Small intestine (tissue), 7 donors: ENCODE results near the gene ENDOD1. TPM values are rescaled to one million over a fixed set of nuclear protein-coding genes. Genes with fewer than 3 reads are reported as not detected.

Source experiments
- DNase-seq, 2 donors: peaks; one replicate each; pipeline versions ENCODE4 v3.0.0 to v3.0.0-alpha.2; 2013
- FAIRE-seq: peaks from 2 replicates; lab custom pipeline; 2012; peaks lifted over from hg19 to GRCh38; lab: Jason Lieb, UNC
- H3K27ac ChIP-seq, 3 donors: one replicate each; pipeline ENCODE4 v1.5.1; 2013; ENCODE audit warnings: low read length in 2 of 3, mild to moderate bottlenecking in 2 of 3, control low read depth in 1 of 3, inconsistent platforms in 1 of 3, low read depth in 1 of 3, moderate library complexity in 1 of 3
- H3K27me3 ChIP-seq, 3 donors: one replicate each; pipeline ENCODE4 v1.6.1; 2013; ENCODE audit warnings: low read length in 3 of 3, inconsistent platforms in 1 of 3; ENCODE audit not compliant: control insufficient read depth in 3 of 3, insufficient read depth in 3 of 3
- H3K36me3 ChIP-seq, 3 donors: one replicate each; pipeline ENCODE4 v1.6.1; 2013; ENCODE audit warnings: low read length in 3 of 3, inconsistent platforms in 1 of 3, low read depth in 1 of 3, mild to moderate bottlenecking in 1 of 3, moderate library complexity in 1 of 3; ENCODE audit not compliant: control insufficient read depth in 3 of 3, insufficient read depth in 2 of 3
- H3K4me1 ChIP-seq, 3 donors: one replicate each; pipeline ENCODE4 v1.6.1; 2013; ENCODE audit warnings: low read length in 2 of 3, inconsistent platforms in 1 of 3, low read depth in 1 of 3, mild to moderate bottlenecking in 1 of 3, moderate library complexity in 1 of 3; ENCODE audit not compliant: control insufficient read depth in 3 of 3, insufficient read depth in 2 of 3
- H3K4me3 ChIP-seq, 3 donors: one replicate each; pipeline ENCODE4 v1.5.1; 2013; ENCODE audit warnings: low read length in 3 of 3, control low read depth in 1 of 3, inconsistent platforms in 1 of 3, low read depth in 1 of 3, mild to moderate bottlenecking in 1 of 3, moderate library complexity in 1 of 3
- H3K9me3 ChIP-seq, 2 donors: one replicate each; pipeline ENCODE4 v1.6.1; 2013; ENCODE audit warnings: low read depth in 1 of 2, low read length in 1 of 2; ENCODE audit not compliant: control insufficient read depth in 2 of 2, insufficient read depth in 1 of 2
- WGBS, 3 donors: extraction: QIAGEN DNeasy Blood & Tissue Kit; methylation state at CpG; one replicate each; pipeline ENCODE4 v1.1.7; 2013; 5-methylcytosine and 5-hydroxymethylcytosine counted together
- polyA plus RNA-seq, 4 donors: library from polyadenylated mRNA; stranded (reverse) in 3 of 4; unstranded in 1 of 4; fragments of 200-250 nt in 3 of 4; fragments of 120-200 nt in 1 of 4; gene quantifications; one replicate each; pipeline versions ENCODE4 v1.2.1 to v1.2.3, GENCODE V29; 2013
- donor health status: healthy with polysubstance abuse.
- donor health status: control.
- donor health status: control.
- donor health status: Bipolar disorder and iron deficiency.
- donor health status: healthy.

Gene ENDOD1
- polyA plus RNA-seq, 4 donors: 4.3 to 38.2 (median 12.2) TPM

DNA sequence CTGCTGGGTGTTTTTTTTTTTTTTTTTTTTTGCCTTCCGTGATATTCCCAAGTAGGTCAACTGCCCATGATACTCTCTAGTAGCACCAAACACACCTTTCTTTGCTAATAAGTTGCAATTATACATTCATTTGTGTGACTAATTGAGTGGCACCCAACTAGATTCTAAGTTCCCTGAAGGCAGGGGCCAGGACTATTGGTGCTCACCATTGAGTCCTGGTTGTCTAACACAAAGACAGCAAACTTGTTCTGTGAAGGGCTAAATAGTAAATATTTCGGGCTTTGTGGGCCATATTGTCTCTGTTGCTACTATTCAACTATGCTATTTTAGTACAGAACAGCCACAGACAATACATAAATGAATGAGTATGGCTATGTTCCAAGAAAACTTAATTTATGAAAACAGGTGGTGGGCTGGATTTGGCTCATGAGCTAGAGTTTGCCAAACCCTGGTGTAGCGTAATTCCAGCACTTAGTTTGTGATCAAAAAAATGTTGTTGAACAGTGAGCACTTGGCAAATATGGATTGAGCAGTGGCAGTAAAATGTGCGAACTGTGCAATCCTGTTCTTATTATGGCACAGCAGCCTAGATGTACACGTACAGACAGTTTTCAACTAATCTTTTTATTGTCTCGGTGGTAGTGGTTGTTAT, 11.3 kb downstream of the ENDOD1 start:
- WGBS, 3 donors: 86 to 93% (median 89%) methylated on average over 6 of the region's 6 CpGs
- Histone ChIP-seq H3K27ac (no peak overlapping the region), H3K9me3 (no peaks in the 10 kb centered on the region), H3K36me3 (peaks cover 0 to 3% (median 0%) of the 10 kb centered on the region in 3 donors), H3K27me3 (no peaks in the 10 kb centered on the region), H3K4me1 (peaks cover 0 to 5% (median 0%) of the 10 kb centered on the region in 3 donors), H3K4me3 (no peak overlapping the region)
- FAIRE-seq: no peak
- no peak for DNase-seq

GRCh38 chr11:95101935-95102334, 12.3 kb downstream of the ENDOD1 start:
- peaks cover 0 to 5% (median 0%) of the 10 kb centered on the region in 3 donors for H3K4me1 ChIP-seq
- 80 to 100% (median 91%) methylated on average over 1 of the region's 1 CpG for WGBS, 3 donors
- H3K27me3 ChIP-seq: no peaks in the 10 kb centered on the region
- FAIRE-seq (no peak), DNase-seq (no peak)
- H3K9me3 ChIP-seq: no peaks in the 10 kb centered on the region
- peaks cover 0 to 5% (median 0%) of the 10 kb centered on the region in 3 donors for H3K36me3 ChIP-seq
- no peak overlapping the region for H3K4me3 ChIP-seq
- no peak overlapping the region for H3K27ac ChIP-seq

- 94 to 100% (median 96%) methylated on average over 2 of the region's 2 CpGs for WGBS, 3 donors
- H3K9me3 ChIP-seq: no peaks in the 10 kb centered on the region
Measured at GRCh38 chr11:95102733-95103132, 13.1 kb downstream of the ENDOD1 start.

DNA sequence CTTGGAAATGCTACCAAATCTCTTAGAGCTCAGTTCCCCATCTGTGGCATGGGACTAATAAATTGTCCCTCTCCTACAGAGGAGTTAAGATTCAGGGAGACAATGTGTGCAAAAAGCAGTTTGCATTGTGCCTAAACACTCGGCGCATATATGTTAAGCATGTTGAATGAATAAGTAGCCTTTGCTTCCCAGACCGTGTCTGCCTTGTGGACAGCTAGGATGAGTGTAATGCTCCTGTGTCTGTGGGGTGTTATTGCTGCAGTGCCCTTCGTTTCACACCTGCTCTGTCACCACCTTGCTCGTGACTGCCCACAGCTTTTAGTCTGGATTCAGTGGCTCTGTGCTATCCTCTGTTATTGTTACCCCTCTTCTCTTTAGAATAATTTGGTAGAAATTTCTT, 14.1 kb downstream of the ENDOD1 start:
- H3K4me3 ChIP-seq: no peak overlapping the region
- FAIRE-seq: no peak

More at GRCh38 chr11:95102733-95103132, 13.1 kb downstream of the ENDOD1 start:
- no peak for DNase-seq
- FAIRE-seq: no peak
- Histone ChIP-seq H3K27me3 (no peaks in the 10 kb centered on the region), H3K36me3 (peaks cover 0 to 5% (median 0%) of the 10 kb centered on the region in 3 donors), H3K4me1 (peaks cover 0 to 5% (median 0%) of the 10 kb centered on the region in 3 donors), H3K27ac (no peak overlapping the region), H3K4me3 (no peak overlapping the region)

GRCh38 chr11:95104121-95104830, 14.6 kb downstream of the ENDOD1 start:
- Histone ChIP-seq H3K27ac (no peak overlapping the region), H3K4me1 (peaks cover 0 to 7% (median 0%) of the 10 kb centered on the region in 3 donors), H3K36me3 (peaks cover 0 to 9% (median 0%) of the 10 kb centered on the region in 3 donors), H3K9me3 (no peaks in the 10 kb centered on the region), H3K4me3 (no peak overlapping the region), H3K27me3 (no peaks in the 10 kb centered on the region)
- FAIRE-seq: no peak
- 84 to 90% (median 88%) methylated on average over 6 of the region's 6 CpGs for WGBS, 3 donors
- no peak for DNase-seq

More for the DNA sequence above, 14.1 kb downstream of the ENDOD1 start:
- no peak for DNase-seq
- WGBS, 3 donors: 92 to 93% (median 93%) methylated on average over 5 of the region's 5 CpGs
- Histone ChIP-seq H3K27me3 (no peaks in the 10 kb centered on the region), H3K9me3 (no peaks in the 10 kb centered on the region), H3K27ac (no peak overlapping the region), H3K4me1 (peaks cover 0 to 6% (median 0%) of the 10 kb centered on the region in 3 donors), H3K36me3 (peaks cover 0 to 7% (median 0%) of the 10 kb centered on the region in 3 donors)

DNA sequence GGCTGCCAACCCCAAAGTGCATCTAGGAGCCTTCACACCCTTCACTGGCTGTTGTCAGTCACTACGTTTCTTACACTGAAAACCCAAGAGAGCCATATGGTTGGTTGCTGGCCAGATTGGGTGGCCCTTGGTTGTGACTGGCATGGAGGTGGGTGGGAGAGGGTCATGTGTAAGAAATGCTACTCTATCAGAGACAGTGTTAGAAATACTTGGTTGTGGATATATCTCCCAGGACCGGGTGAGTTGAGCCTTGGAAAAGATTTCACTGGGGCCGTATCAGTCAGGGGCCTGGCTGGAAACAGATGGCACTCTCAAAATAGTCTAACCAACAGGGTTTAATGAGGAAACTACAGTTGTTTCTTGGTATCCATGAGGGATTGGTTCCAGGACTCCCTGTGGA, 15.2 kb downstream of the ENDOD1 start:
- WGBS, 3 donors: 86 to 96% (median 92%) methylated on average over 3 of the region's 3 CpGs
- Histone ChIP-seq H3K36me3 (peaks cover 0 to 15% (median 0%) of the 10 kb centered on the region in 3 donors), H3K4me1 (peaks cover 0 to 7% (median 0%) of the 10 kb centered on the region in 3 donors), H3K4me3 (no peak overlapping the region), H3K27ac (no peak overlapping the region), H3K27me3 (no peaks in the 10 kb centered on the region), H3K9me3 (no peaks in the 10 kb centered on the region)
- DNase-seq (no peak), FAIRE-seq (no peak)

DNA sequence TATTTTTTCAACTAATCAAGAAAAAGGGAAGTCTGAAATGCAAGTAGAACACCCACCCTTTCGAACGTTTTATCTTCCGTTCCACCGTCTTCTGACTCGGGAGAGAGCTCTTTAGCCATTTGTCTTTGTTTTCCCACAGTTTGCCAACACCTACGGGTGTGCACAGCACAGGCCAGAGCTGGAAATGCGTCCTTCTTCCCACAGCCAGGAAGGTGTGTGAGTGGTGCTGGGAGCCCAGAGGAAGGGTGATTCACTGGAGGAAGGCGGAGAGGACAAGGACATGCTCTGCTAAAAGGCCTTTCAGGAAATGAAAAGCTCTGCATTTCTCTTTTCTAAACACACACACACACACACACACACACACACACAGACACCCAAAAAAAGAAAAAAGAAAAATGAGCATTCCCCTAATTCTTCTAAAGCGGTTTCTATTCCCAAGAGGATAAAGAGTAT, 18.5 kb downstream of the ENDOD1 start:
- peaks cover 0 to 24% (median 0%) of the 10 kb centered on the region in 3 donors for H3K36me3 ChIP-seq
- FAIRE-seq: no peak
- no peak overlapping the region for H3K4me3 ChIP-seq
- no peak for DNase-seq
- no peaks in the 10 kb centered on the region for H3K9me3 ChIP-seq
- WGBS, 3 donors: 68 to 85% (median 84%) methylated on average over 9 of the region's 9 CpGs
- peak overlapping the region in 1 of 3 donors; percentile 51 for H3K27ac ChIP-seq
- H3K27me3 ChIP-seq: no peaks in the 10 kb centered on the region
- H3K4me1 ChIP-seq: peaks cover 0 to 3% (median 0%) of the 10 kb centered on the region in 3 donors

DNA sequence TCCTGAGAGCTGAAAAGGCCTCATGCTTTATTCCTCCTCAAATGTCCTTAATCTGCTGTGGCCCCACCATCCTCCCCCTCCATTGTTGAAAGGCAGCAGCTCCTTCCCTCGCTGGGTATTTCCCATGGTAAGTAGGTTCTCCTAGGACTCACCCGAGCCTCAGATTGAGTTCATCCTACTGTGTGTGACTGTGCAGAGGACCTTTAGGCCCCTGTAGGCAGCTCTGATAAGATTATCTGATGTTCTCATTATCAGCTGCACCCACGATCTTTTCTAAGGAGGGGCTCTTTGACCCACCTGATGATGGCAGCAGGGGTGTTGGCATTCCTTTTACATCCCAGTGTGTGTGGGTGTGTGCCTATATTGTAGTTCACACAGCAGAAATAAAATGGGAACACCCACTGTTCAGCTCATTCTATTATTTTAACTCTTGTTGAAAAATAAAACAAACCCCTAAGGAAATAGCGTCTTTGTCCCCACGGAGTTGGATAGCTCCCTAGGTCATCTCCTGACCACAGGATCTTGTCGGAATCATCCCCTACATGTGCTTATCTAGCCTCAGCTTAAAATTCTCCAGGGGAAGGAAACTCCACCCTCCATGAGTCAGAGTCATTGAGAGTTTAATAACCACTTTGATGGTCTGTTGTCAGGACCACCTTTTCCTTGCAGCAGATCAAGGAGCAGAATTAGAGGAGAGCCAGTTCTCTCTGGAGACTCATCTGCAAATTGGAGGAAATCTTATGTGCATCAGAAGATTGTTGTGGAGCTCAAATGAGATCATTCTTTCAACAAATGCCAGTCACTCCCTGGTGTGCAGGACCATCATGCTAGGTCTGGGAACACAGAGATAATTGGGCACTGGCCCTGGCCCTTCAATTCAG, 19.3 kb downstream of the ENDOD1 start:
- Histone ChIP-seq H3K9me3 (no peaks in the 10 kb centered on the region), H3K27ac (peak overlapping the region in 1 of 3 donors; percentile 51), H3K4me1 (peaks cover 0 to 3% (median 0%) of the 10 kb centered on the region in 3 donors), H3K36me3 (peaks cover 0 to 24% (median 0%) of the 10 kb centered on the region in 3 donors), H3K27me3 (no peaks in the 10 kb centered on the region), H3K4me3 (no peak overlapping the region)
- DNase-seq (no peak), FAIRE-seq (no peak)
- 68 to 77% (median 73%) methylated on average over 6 of the region's 6 CpGs for WGBS, 3 donors
